Measurements from ENCODE around the gene SEC31A. TPM values are rescaled to one million over a fixed set of nuclear protein-coding genes. Genes with fewer than 3 reads are reported as not detected.

SEC31A gene
- total RNA-seq, 3 donors from 2014 or later = 186 to 234 (median 231) TPM

- Histone ChIP-seq H3K36me3 (no peaks in the 10 kb centered on the region), H3K27me3 (no peaks in the 10 kb centered on the region), H3K9me3 (no peaks in the 10 kb centered on the region), H3K4me1 (no peaks in the 10 kb centered on the region), H3K4me3 (no peak overlapping the region), H3K27ac (no peak overlapping the region)
- intact Hi-C loops (cut with DNase I; ENCODE audit: low total_unique reads) = loop anchor here (10.0 kb wide), 1 partner anchor 1150 kb away; no protein-coding TSS in a partner anchor
- TF ChIP-seq CTCF (IDR thresholded peaks at IDR 0.05) = no peak
- TF ChIP-seq POLR2AphosphoS5 (IDR thresholded peaks at IDR 0.05) = no peak
- no peak for TF ChIP-seq POLR2A (IDR thresholded peaks at IDR 0.05)
- no peak for DNase-seq (ENCODE audit: low spot score in 2 of 2)
Measured at GRCh38 chr4:82775243-82775642, 115.7 kb downstream of the SEC31A start.

- Histone ChIP-seq H3K27me3 (no peaks in the 10 kb centered on the region), H3K4me1 (no peaks in the 10 kb centered on the region), H3K4me3 (no peak overlapping the region), H3K36me3 (no peaks in the 10 kb centered on the region), H3K27ac (no peak overlapping the region), H3K9me3 (no peaks in the 10 kb centered on the region)
- intact Hi-C loops (cut with DNase I; ENCODE audit: low total_unique reads) = loop anchor here (10.0 kb wide), 1 partner anchor 1150 kb away; no protein-coding TSS in a partner anchor
- DNase-seq (ENCODE audit: low spot score in 2 of 2) = no peak
- TF ChIP-seq POLR2AphosphoS5 (IDR thresholded peaks at IDR 0.05) = no peak
- TF ChIP-seq POLR2A (IDR thresholded peaks at IDR 0.05) = no peak
- TF ChIP-seq CTCF (IDR thresholded peaks at IDR 0.05) = no peak
Measured at GRCh38 chr4:82774711-82775171, 116.2 kb downstream of the SEC31A start.

- intact Hi-C loops (cut with DNase I; ENCODE audit: low total_unique reads) = loop anchor here (10.0 kb wide), 1 partner anchor 1152 kb away; no protein-coding TSS in a partner anchor
- DNase-seq (ENCODE audit: low spot score in 2 of 2) = no peak
- TF ChIP-seq CTCF (IDR thresholded peaks at IDR 0.05) = no peak
- TF ChIP-seq POLR2AphosphoS5 (IDR thresholded peaks at IDR 0.05) = no peak
- no peak for TF ChIP-seq POLR2A (IDR thresholded peaks at IDR 0.05)
- no peak overlapping the region for H3K27ac ChIP-seq
- H3K4me1 ChIP-seq = no peaks in the 10 kb centered on the region
- H3K9me3 ChIP-seq = no peaks in the 10 kb centered on the region
- H3K27me3 ChIP-seq = no peaks in the 10 kb centered on the region
- no peaks in the 10 kb centered on the region for H3K36me3 ChIP-seq
- H3K4me3 ChIP-seq = no peak overlapping the region
Measured at GRCh38 chr4:82773057-82773456, 117.9 kb downstream of the SEC31A start.

- H3K27ac ChIP-seq = no peak overlapping the region
- H3K36me3 ChIP-seq = no peaks in the 10 kb centered on the region
- no peaks in the 10 kb centered on the region for H3K4me1 ChIP-seq
- no peak overlapping the region for H3K4me3 ChIP-seq
- no peaks in the 10 kb centered on the region for H3K27me3 ChIP-seq
- intact Hi-C loops (cut with DNase I; ENCODE audit: low total_unique reads) = loop anchor here (10.0 kb wide), 1 partner anchor 1154 kb away; no protein-coding TSS in a partner anchor
- H3K9me3 ChIP-seq = peaks cover 0 to 5% of the 10 kb centered on the region in 2 donors
- no peak for DNase-seq (ENCODE audit: low spot score in 2 of 2)
- TF ChIP-seq POLR2A (IDR thresholded peaks at IDR 0.05) (no peak), POLR2AphosphoS5 (IDR thresholded peaks at IDR 0.05) (no peak), CTCF (IDR thresholded peaks at IDR 0.05) (no peak)
Measured at GRCh38 chr4:82770607-82771006, 120.3 kb downstream of the SEC31A start.

Other genes starting within 250 kb of the SEC31A start
- gene SCD5, start 92.4 kb downstream of the SEC31A start, total RNA-seq = 10 to 100 TPM in 2 of 3 donors, 1 to 10 TPM in 1; 9.8 to 17.0 (median 14.7) TPM
- 1 to 10 TPM; 3.7 to 8.6 (median 5.2) TPM for gene THAP9, start 9.6 kb upstream of the SEC31A start, total RNA-seq
- gene LIN54, start 119.7 kb upstream of the SEC31A start, total RNA-seq = 10 to 100 TPM in 2 of 3 donors, 1 to 10 TPM in 1; 9.8 to 14.0 (median 11.7) TPM
- 10 to 100 TPM; 55.8 to 67.9 (median 56.4) TPM for gene COPS4, start 144.0 kb upstream of the SEC31A start, total RNA-seq
- 1 to 10 TPM; 1.1 to 7.9 (median 4.5) TPM for gene PLAC8, start 223.6 kb upstream of the SEC31A start, total RNA-seq

Data from breast epithelium (tissue), 4 donors.